Stomach (tissue), 4 donors: Measurements from ENCODE around the gene HDAC10.

Experiments used
- EP300 ChIP-seq: sonication (generic); formaldehyde crosslinking; IDR thresholded peaks from one replicate; pipeline ENCODE4 v1.6.1; 2017; ENCODE audit warnings: antibody characterized with exemption
- POLR2A ChIP-seq, 4 donors: fragments of 450-650 bp; IDR thresholded peaks; one replicate each; pipeline ENCODE4 v1.6.1; 2016; ENCODE audit warnings: antibody characterized with exemption in 4 of 4, control low read depth in 2 of 4, mild to moderate bottlenecking in 1 of 4, moderate library complexity in 1 of 4
- POLR2AphosphoS5 ChIP-seq, 3 donors: sonication (generic); formaldehyde crosslinking; IDR thresholded peaks; one replicate each; pipeline ENCODE4 v1.6.1; 2016; ENCODE audit warnings: antibody characterized with exemption in 3 of 3
- TF ChIP-seq, protein P1 (sequence below), 7 experiments: fragments of 450-650 bp in 4 of 7; fragments of 200-600 bp in 3 of 7; sonication (generic) in 3 of 7; IDR thresholded peaks; one replicate each; pipeline ENCODE4 v1.5.1; 2016 to 2019; ENCODE audit warnings: antibody characterized with exemption in 7 of 7, control low read depth in 2 of 7, mild to moderate bottlenecking in 1 of 7

DNA sequence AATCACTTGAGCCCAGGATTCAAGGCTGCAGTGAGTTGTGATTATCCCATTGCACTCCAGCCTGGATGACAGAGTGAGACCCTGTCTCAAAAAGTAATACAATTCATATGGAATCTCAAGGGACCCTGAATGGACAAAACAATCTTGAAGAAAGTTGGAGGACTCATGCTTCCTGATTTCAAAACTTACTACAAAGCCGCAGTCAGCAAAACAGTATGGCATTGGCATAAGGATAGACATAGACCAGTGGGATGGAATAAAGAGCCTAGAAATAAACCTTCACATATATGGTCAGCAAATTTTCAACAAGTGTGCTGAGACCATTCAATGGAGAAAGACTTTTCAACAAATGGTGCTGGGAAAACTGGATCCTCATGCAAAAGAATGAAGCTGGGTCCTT lies 47.8 kb downstream of the HDAC10 start:
- TF ChIP-seq, protein P1, sequence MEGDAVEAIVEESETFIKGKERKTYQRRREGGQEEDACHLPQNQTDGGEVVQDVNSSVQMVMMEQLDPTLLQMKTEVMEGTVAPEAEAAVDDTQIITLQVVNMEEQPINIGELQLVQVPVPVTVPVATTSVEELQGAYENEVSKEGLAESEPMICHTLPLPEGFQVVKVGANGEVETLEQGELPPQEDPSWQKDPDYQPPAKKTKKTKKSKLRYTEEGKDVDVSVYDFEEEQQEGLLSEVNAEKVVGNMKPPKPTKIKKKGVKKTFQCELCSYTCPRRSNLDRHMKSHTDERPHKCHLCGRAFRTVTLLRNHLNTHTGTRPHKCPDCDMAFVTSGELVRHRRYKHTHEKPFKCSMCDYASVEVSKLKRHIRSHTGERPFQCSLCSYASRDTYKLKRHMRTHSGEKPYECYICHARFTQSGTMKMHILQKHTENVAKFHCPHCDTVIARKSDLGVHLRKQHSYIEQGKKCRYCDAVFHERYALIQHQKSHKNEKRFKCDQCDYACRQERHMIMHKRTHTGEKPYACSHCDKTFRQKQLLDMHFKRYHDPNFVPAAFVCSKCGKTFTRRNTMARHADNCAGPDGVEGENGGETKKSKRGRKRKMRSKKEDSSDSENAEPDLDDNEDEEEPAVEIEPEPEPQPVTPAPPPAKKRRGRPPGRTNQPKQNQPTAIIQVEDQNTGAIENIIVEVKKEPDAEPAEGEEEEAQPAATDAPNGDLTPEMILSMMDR (IDR thresholded peaks at IDR 0.05), result no peak
- no peak for TF ChIP-seq POLR2AphosphoS5 (IDR thresholded peaks at IDR 0.05)
- no peak for TF ChIP-seq POLR2A (IDR thresholded peaks at IDR 0.05)
- no peak for TF ChIP-seq EP300
